Stimulated activated CD8-positive, alpha-beta memory T cell treated with anti-CD3 and anti-CD28 coated beads, Interleukin-7, amount 100 ng/mL, for 1 hour (primary cell): ENCODE results near the gene COX7B.
"Not testable (repeated sequence)": the region's sequence is repeated elsewhere in the genome, so short reads cannot be mapped to it uniquely, and the experiment has no call there.

ENCODE experiments used
- DNase-seq, 2 donors: peaks; one replicate each; pipeline ENCODE4 v3.0.0-alpha.2; 2020; ENCODE audit warnings: low read depth in 2 of 2

Gene COX7B

DNA sequence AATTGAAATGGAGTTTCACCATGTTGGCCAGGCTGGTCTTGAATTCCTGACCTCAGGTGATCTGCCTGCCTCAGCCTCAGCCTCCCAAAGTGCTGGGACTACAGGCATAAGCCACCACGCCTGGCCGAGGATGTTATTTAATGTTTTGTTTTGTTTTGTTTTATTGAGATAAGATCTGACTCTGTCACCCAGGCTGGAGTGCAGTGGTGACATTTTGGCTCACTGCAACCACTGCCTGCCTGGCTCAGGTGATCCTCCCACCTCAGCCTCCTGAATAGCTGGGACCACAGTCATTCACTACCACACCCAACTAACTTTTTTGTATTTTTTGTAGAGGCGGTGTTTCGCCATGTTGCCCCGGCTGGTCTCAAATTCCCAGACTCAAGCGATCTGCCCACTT is 45.8 kb downstream of the COX7B start:
- not testable (repeated sequence) for DNase-seq

DNA sequence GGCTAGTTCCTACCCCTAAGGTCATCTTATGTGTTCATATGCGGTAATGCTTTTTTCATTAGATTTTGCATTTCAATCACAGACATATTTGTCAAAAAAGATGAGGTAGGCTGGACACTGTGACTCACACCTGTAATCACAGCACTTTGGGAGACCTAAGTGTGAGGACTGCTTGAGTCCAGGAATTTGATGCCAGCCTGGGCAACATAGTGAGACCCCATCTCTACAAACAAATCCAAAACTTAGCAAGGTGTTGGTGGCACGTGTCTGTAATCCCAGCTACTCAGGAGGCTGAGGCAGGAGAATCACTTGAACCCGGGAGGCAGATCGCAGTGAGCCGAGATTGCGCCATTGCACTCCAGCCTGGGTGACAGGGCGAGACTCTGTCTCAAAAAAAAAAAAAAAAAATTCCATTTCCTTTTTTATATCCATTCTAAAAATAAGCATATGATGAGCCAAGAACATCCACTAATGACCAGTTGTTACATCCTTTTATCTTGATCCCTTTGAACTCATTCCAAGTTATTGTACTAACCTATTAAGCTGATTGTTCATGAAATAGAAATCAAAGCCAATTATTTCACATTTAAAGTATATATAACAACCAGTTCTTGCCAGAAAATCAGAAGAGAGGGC is 46.8 kb downstream of the COX7B start:
- DNase-seq: no peak

DNA sequence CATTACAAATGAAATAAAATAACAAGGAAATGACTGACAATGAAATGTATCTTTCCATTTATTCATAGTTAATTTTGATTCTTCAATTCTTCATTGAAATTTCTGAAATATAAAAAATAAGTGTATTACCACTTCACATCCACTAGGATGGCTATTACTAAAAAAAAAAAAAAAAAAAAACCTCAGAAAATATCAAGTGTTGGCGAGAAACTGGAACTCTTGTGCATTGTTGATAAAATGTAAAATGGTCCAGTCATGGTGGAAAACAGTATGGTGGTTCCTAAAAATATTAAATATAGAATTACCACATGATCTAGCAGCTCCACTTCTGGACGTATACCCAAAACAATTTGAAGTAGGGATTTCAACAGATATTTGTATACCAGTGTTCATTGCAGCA is 47.3 kb downstream of the COX7B start:
- DNase-seq: no peak

DNA sequence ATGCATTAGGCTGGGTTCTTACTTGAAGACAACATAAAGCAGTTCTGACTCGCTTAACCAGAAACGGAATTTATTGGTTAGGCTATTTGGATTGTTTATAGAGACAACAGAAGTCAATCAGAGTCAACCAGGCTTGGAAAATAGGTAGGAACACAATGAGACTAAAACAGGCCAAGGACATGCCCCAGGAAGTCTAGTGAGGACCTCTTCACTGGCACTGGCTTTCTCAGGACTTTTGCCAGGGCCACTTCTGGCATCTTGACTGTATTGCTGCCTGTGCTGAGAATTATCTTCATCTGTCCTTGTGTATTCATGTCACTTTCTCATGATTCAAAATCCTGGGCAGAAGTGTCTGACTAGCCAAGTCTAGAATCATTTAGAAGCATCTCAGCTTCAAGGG is 50.6 kb downstream of the COX7B start:
- DNase-seq: no peak

DNA sequence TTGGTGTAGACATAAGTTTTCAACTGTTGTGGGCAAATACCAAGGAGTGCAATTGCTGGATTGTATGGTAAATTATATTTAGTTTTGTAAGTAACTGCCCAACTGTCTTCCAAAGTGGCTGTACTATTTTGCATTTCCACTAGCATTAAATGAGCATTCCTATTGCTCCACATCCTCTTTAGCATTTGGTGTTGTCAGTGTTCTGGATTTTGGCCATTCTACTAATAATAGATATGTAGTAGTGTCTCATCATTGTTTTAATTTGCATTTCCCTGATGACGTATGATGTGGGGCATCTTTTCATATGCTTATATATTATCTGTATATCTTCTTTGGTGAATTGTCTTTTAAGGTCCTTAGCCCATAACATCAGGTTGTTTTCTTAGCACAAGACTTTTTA is 52.9 kb downstream of the COX7B start:
- DNase-seq: no peak

DNA sequence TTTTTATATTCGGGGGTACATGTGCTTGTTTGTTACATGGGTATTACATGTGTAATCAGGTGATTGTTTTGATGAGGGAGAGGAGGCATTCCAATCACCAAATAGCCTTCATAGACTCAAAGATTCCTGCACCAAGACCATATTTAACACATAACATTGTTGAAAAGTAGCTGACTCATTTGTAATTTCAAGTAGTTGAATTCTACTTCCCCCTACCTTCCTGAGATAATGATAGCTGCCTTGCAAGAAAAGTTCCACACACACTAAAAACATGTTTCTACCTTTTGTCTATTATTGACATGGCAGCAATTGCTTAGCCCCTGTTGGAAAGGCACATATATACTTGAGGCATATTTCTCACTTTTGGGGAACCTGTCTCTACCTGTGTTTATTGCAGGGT is 54.0 kb downstream of the COX7B start:
- DNase-seq: no peak

DNA sequence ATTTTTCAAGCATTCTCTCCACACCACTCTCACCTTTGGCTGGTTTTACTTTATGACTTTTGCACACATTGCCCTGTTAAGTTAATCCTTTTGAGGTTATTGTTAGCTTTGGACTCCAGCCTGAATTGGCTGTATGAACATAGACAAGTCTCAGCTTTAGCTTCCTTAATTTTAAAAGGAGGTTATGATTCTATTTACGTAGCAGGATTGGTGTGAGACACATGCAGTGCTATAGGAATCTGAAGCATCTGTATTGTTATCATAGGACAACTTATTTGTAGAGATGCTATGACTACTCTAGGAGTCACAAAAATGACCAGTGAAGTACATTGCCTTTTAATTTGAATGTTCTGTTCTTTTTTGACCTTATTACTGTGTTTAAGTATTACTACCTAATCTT is 54.4 kb downstream of the COX7B start:
- DNase-seq: no peak
